ENCODE results near the gene CNOT4. TPM values are rescaled to one million over a fixed set of nuclear protein-coding genes. Genes with fewer than 3 reads are reported as not detected.
A peak's percentile ranks its signal among the peaks of the same experiment; 100 is the strongest.

CNOT4 gene
- polyA plus RNA-seq, 2 of the 4 experiments (the other 2 are of a cell fraction): 10.0 to 16.4 TPM

DNA sequence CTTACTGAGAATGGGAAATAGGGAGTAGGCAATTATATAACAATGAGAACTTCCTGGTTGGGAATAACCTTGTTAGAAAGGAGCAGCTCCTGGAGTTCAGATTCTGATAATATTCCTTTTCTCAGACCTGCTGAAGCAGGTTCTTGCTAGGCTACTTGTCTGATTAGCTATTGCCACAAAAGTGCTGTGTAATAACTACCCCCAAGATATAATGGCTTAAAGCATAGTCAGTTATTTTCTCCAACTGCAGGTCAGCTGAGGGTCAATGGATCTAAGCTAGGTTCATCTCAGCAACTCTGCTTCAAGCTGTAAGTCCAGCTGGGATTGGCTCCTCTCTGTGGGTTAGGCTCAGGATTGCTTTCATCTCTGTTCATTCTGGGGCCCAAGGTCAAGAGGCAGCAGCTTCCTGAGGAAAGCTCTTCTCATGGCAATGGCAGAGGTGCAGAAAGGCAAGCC is 9.4 kb upstream of the CNOT4 start:
- Histone ChIP-seq H3K9me3 (no peaks in the 10 kb centered on the region), H3K27ac (no peak overlapping the region), H3K4me1 (peaks cover 8% of the 10 kb centered on the region), H3K4me2 (no peak overlapping the region), H3K4me3 (no peak overlapping the region)
- TF ChIP-seq RAD21 (conservative IDR thresholded peaks at IDR 0.05 in 1 of 2, IDR thresholded peaks at IDR 0.05 in 1 of 2) (no peak), JUN (IDR thresholded peaks at IDR 0.05) (no peak), KDM1A (IDR thresholded peaks at IDR 0.05; ENCODE audit: low read depth) (no peak), ESRRA (IDR thresholded peaks at IDR 0.05; ENCODE audit: borderline replicate concordance, low read length) (no peak), EP300 (IDR thresholded peaks at IDR 0.05) (no peak), MYC (IDR thresholded peaks at IDR 0.05; ENCODE audit: borderline replicate concordance, low read length) (no peak)
- TF ChIP-seq, protein P1, sequence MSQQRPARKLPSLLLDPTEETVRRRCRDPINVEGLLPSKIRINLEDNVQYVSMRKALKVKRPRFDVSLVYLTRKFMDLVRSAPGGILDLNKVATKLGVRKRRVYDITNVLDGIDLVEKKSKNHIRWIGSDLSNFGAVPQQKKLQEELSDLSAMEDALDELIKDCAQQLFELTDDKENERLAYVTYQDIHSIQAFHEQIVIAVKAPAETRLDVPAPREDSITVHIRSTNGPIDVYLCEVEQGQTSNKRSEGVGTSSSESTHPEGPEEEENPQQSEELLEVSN (IDR thresholded peaks at IDR 0.05; ENCODE audit: borderline replicate concordance, low read depth): no peak
- TF ChIP-seq, protein P2, sequence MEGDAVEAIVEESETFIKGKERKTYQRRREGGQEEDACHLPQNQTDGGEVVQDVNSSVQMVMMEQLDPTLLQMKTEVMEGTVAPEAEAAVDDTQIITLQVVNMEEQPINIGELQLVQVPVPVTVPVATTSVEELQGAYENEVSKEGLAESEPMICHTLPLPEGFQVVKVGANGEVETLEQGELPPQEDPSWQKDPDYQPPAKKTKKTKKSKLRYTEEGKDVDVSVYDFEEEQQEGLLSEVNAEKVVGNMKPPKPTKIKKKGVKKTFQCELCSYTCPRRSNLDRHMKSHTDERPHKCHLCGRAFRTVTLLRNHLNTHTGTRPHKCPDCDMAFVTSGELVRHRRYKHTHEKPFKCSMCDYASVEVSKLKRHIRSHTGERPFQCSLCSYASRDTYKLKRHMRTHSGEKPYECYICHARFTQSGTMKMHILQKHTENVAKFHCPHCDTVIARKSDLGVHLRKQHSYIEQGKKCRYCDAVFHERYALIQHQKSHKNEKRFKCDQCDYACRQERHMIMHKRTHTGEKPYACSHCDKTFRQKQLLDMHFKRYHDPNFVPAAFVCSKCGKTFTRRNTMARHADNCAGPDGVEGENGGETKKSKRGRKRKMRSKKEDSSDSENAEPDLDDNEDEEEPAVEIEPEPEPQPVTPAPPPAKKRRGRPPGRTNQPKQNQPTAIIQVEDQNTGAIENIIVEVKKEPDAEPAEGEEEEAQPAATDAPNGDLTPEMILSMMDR (IDR thresholded peaks at IDR 0.05): no peak
- ATAC-seq (peak in 1 of 2 experiments; percentile 61; a peak in 3 of 6 replicates), DNase-seq (ENCODE audit: low read depth in 1 of 2, low spot score in 1 of 2) (no peak), FAIRE-seq (no peak)
- ChIA-PET POLR2A (no interaction called here), CTCF (interaction anchor here (1.1 kb wide), 1 partner anchor 21 kb away, joined by 3 read pairs; no protein-coding TSS in a partner anchor)

DNA sequence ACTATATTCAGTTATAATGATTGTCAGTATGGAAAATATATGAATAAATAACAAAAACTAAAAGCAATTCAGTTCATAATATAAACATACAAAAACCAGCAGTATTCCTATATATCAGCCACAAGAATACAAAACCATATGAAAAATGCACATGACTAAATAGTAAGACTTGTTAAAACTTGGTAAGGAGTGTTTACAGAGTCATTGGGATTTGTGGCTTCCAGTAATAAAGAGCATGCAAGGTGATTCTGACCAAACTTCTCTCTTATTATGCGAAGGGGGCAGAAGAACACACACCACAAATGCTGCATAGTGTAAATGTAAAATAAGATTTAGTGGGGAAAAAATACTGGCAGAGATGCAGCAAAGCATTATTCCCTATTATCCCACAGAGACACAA is 8.8 kb upstream of the CNOT4 start:
- H3K9me3 ChIP-seq: no peaks in the 10 kb centered on the region
- H3K4me1 ChIP-seq: peaks cover 8% of the 10 kb centered on the region
- WGBS (ENCODE audit: missing lambda C conversion rate): 94% methylated on average over 1 of the region's 1 CpG
- FAIRE-seq (peak; percentile 28), DNase-seq (ENCODE audit: low read depth in 1 of 2, low spot score in 1 of 2) (no peak), ATAC-seq (no peak)
- no peak for TF ChIP-seq POLR2AphosphoS2 (conservative IDR thresholded peaks at IDR 0.05; ENCODE audit: low read length)
- ChIA-PET CTCF (interaction anchor here (1.1 kb wide), 1 partner anchor 22 kb away, joined by 3 read pairs; no protein-coding TSS in a partner anchor), POLR2A (no interaction called here)
- H3K4me3 ChIP-seq: no peak overlapping the region
- H3K4me2 ChIP-seq: no peak overlapping the region
- no peak overlapping the region for H3K27ac ChIP-seq

DNA sequence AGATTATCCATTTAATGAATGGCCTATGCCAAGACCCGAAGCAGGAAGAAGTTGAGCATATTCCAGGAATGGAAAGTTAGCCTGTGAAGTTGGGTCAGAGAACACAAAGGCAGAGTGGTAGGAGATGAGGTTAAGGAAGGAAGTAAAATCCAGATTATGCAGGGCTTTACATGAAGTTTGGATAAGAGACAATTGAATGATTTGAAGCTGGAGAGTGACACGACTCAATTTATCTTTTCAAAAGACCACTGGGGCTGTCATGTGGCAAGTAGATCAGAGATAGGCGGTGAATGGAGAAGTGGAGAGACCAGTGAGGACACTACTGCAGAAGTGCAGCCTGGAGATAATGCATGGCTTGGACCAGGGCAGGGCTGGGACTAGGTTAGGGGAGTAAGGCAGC is 7.2 kb upstream of the CNOT4 start:
- Histone ChIP-seq H3K4me2 (no peak overlapping the region), H3K9me3 (no peaks in the 10 kb centered on the region), H3K4me3 (no peak overlapping the region), H3K4me1 (peaks cover 8% of the 10 kb centered on the region), H3K27ac (no peak overlapping the region)
- DNase-seq (ENCODE audit: low read depth in 1 of 2, low spot score in 1 of 2) (no peak), FAIRE-seq (no peak), ATAC-seq (no peak)
- 82% methylated on average over 3 of the region's 3 CpGs for WGBS (ENCODE audit: missing lambda C conversion rate)
- ChIA-PET POLR2A (no interaction called here), CTCF (interaction anchor here (0.9 kb wide), 1 partner anchor 128 kb away, joined by 3 read pairs; no protein-coding TSS in a partner anchor)
- TF ChIP-seq, protein P3, sequence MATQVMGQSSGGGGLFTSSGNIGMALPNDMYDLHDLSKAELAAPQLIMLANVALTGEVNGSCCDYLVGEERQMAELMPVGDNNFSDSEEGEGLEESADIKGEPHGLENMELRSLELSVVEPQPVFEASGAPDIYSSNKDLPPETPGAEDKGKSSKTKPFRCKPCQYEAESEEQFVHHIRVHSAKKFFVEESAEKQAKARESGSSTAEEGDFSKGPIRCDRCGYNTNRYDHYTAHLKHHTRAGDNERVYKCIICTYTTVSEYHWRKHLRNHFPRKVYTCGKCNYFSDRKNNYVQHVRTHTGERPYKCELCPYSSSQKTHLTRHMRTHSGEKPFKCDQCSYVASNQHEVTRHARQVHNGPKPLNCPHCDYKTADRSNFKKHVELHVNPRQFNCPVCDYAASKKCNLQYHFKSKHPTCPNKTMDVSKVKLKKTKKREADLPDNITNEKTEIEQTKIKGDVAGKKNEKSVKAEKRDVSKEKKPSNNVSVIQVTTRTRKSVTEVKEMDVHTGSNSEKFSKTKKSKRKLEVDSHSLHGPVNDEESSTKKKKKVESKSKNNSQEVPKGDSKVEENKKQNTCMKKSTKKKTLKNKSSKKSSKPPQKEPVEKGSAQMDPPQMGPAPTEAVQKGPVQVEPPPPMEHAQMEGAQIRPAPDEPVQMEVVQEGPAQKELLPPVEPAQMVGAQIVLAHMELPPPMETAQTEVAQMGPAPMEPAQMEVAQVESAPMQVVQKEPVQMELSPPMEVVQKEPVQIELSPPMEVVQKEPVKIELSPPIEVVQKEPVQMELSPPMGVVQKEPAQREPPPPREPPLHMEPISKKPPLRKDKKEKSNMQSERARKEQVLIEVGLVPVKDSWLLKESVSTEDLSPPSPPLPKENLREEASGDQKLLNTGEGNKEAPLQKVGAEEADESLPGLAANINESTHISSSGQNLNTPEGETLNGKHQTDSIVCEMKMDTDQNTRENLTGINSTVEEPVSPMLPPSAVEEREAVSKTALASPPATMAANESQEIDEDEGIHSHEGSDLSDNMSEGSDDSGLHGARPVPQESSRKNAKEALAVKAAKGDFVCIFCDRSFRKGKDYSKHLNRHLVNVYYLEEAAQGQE (IDR thresholded peaks at IDR 0.05): no peak
- no peak for TF ChIP-seq KDM1A (IDR thresholded peaks at IDR 0.05; ENCODE audit: low read depth)
- TF ChIP-seq RNF2 (IDR thresholded peaks at IDR 0.05; ENCODE audit: borderline replicate concordance, low read depth): no peak
- TF ChIP-seq CBX8 (IDR thresholded peaks at IDR 0.05): no peak
- TF ChIP-seq TFCP2L1 (CRISPR knock-in tag; IDR thresholded peaks at IDR 0.05): no peak
- TF ChIP-seq FOSL2 (IDR thresholded peaks at IDR 0.05): no peak
- TF ChIP-seq FOSL2 (CRISPR knock-in tag; IDR thresholded peaks at IDR 0.05): no peak
- TF ChIP-seq, protein P1 (IDR thresholded peaks at IDR 0.05; ENCODE audit: borderline replicate concordance, low read depth): no peak
- TF ChIP-seq HEYL (CRISPR knock-in tag; IDR thresholded peaks at IDR 0.05): no peak
- TF ChIP-seq, protein P4, sequence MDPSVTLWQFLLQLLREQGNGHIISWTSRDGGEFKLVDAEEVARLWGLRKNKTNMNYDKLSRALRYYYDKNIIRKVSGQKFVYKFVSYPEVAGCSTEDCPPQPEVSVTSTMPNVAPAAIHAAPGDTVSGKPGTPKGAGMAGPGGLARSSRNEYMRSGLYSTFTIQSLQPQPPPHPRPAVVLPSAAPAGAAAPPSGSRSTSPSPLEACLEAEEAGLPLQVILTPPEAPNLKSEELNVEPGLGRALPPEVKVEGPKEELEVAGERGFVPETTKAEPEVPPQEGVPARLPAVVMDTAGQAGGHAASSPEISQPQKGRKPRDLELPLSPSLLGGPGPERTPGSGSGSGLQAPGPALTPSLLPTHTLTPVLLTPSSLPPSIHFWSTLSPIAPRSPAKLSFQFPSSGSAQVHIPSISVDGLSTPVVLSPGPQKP (IDR thresholded peaks at IDR 0.05; ENCODE audit: low read depth, low read length): no peak
- TF ChIP-seq MYC (IDR thresholded peaks at IDR 0.05; ENCODE audit: borderline replicate concordance, low read length): no peak
- TF ChIP-seq, protein P5, sequence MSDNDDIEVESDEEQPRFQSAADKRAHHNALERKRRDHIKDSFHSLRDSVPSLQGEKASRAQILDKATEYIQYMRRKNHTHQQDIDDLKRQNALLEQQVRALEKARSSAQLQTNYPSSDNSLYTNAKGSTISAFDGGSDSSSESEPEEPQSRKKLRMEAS (IDR thresholded peaks at IDR 0.05): no peak
- no peak for TF ChIP-seq FOXS1 (CRISPR knock-in tag; IDR thresholded peaks at IDR 0.05)
- TF ChIP-seq, protein P6, sequence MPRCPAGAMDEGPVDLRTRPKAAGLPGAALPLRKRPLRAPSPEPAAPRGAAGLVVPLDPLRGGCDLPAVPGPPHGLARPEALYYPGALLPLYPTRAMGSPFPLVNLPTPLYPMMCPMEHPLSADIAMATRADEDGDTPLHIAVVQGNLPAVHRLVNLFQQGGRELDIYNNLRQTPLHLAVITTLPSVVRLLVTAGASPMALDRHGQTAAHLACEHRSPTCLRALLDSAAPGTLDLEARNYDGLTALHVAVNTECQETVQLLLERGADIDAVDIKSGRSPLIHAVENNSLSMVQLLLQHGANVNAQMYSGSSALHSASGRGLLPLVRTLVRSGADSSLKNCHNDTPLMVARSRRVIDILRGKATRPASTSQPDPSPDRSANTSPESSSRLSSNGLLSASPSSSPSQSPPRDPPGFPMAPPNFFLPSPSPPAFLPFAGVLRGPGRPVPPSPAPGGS (IDR thresholded peaks at IDR 0.05): no peak
- no peak for TF ChIP-seq NPAS2 (CRISPR knock-in tag; IDR thresholded peaks at IDR 0.05; ENCODE audit: borderline replicate concordance)
- TF ChIP-seq, protein P7, sequence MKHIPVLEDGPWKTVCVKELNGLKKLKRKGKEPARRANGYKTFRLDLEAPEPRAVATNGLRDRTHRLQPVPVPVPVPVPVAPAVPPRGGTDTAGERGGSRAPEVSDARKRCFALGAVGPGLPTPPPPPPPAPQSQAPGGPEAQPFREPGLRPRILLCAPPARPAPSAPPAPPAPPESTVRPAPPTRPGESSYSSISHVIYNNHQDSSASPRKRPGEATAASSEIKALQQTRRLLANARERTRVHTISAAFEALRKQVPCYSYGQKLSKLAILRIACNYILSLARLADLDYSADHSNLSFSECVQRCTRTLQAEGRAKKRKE (CRISPR knock-in tag; IDR thresholded peaks at IDR 0.05; ENCODE audit: low read depth): no peak
